ENCODE data around the gene RCSD1.

RCSD1 gene

DNA sequence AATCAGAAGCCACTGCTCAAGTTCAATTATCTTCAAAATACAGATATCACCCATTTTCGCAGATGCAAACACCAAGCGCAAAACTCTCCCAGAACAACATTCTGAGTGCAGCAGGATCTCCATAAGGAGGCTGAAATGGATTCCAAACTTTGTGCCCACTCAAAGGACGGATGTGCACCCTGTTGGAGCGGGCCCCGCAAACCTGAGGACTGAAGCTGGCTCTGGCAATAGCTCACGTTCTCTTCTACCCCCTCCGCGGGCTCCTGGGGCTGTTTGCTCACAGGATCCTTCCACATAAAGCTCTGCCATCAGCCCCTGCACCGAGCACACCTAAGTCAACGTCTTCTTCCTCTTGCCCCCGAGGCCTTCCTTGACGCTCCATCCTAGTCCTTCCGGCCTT lies 11.7 kb upstream of the RCSD1 start:
- DNase-seq (ENCODE audit: low read depth): no peak

DNA sequence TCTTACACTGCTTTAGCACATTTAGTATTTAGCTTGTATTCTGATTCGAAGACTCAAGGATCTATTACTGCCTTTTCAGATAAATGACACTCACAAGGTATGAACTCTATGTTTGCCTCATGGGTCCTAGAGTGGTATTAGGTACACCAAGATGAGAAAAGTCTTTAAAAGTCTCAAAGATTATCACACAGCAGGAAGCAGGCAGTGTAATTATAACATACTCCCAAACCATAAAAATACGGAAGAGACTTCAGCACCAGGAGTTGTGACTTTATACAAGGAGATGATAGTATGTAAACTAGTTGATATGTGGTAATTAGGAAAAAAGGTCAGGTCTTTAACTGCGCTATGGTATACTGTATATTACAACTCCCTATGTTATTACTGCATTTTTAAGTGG lies 11.2 kb upstream of the RCSD1 start:
- DNase-seq (ENCODE audit: low read depth): no peak

DNA sequence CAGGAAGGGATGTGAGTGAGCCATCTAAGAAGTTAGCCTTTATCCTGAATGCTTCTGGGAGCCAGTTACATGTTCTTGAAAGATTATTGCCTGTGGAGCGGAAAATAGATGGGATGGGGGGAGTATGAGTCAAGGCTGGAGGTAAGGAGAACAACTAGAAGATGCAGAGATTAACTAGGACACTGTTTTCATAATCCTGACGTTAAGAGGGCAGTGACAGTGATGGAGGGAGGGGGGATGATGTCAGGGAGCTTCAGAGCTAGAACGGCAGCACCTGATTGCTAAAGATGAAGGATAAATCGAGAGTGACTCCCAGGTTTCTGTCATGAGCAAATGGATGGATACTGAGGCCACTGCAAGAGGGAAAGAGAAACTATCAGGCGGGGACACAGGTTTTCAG lies 10.0 kb upstream of the RCSD1 start:
- DNase-seq (ENCODE audit: low read depth): no peak

DNA sequence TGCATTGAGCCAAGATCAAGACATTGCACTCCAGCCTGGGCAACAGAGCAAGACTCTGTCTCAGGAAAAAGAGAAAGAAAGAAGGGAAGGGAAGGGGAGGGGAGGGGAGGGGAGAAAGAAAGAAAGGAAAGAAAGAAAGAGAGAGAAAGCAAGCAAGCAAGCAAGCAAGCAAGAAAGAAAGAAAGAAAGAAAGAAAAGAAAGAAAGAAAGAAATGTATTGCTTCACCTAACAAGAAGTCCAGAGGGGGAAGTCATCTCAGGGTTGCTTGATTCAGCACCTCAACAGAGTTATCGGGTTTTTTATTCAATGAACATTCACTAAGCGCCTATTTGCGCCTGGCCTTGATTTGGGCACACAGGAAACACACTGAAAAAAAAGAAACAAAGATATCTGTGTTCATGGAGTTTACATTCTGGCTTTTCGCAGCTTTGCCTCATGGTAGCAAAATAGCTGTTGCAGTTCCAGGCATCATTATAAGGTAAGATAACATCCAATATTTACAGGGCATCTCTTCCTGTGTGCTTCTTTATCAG lies 8.2 kb upstream of the RCSD1 start:
- no peak for DNase-seq (ENCODE audit: low read depth)

- DNase-seq (ENCODE audit: low read depth): no peak
Measured at GRCh38 chr1:167623951-167624350, 6.1 kb upstream of the RCSD1 start.

DNA sequence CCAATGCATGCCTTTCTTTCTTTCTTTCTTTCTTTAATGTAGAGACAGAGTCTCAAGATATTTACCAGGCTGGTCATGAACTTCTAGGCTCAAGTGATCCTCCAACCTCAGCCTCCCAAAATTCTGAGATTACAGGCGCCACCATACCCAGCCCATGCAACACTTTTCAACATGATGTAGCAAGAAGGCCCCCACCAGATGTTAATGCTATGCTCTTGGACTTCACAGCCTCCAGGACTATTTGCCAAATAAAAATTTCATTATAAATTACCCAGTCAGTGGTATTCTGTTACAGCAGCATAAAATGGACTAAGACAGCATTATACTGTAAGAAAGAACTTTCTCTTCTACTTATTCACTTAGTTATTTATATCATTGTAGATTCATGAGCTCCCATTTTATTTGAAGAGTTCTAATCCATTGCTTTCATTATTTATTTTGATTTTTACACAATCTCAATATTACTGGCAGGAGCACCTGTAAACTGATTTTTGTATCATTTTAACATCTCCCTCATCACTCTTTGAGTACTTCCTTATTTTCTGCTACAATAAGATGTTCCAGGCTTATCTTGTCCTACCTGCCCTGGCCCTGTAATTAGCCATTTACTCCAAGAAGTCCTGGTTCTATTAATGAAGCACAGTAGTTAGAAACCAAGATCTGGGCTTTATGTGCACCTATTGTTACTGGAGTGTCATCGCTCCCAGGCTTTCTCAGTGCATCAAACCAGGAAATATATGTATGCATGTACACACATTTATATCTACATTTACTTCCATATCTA lies 4.8 kb upstream of the RCSD1 start:
- no peak for DNase-seq (ENCODE audit: low read depth)

DNA sequence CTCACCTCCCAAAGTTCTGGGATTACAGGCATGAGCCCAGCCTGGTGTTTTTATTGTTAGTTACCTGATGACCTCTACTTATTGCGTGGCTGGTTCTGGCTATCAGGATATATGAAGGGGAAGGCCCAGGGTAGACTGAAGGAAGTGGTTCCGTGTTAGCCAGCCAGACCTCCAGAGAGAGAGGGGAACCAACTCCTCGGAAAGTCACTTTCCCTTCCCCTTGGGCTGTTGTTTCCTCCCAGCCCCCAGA lies 2.5 kb upstream of the RCSD1 start:
- DNase-seq (ENCODE audit: low read depth): no peak

DNA sequence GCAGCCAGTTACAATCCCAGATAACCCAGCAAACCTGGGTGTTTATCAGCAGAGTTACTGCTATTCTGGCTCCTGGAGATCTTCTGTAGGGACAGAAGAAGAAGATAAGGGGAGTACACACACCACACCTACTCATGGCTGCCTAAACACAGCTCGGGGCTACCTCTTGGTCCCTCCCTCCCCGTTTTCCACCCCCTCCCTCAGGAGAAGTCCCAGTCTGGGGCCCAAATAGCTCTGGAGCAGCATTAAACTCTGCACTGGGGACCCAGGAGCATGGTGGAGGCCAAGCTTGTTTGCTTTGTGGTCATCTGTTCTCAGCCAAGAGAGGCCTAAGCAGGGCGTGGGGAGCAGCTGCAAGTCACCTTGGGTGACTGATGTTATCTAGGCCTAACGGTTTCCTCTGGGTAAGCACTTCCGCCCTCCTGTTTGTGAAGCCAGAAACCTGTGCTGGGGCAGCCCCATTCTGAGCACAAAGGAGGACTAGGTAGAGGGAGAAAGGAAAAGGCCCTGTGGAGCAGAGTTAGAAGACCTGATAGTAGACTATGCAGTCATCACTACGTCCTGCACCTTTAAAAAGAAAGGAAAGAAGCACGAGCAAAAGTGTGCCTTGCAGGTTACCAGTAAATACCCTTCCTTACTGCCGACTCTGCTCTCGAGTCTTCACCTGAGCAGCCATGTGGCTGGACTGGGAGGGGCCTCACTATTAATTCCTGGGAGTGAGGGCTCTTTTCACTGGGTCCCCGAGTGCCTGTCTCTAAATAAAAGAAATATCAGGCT lies 2.0 kb upstream of the RCSD1 start:
- peak; percentile 71 for DNase-seq (ENCODE audit: low read depth)

DNA sequence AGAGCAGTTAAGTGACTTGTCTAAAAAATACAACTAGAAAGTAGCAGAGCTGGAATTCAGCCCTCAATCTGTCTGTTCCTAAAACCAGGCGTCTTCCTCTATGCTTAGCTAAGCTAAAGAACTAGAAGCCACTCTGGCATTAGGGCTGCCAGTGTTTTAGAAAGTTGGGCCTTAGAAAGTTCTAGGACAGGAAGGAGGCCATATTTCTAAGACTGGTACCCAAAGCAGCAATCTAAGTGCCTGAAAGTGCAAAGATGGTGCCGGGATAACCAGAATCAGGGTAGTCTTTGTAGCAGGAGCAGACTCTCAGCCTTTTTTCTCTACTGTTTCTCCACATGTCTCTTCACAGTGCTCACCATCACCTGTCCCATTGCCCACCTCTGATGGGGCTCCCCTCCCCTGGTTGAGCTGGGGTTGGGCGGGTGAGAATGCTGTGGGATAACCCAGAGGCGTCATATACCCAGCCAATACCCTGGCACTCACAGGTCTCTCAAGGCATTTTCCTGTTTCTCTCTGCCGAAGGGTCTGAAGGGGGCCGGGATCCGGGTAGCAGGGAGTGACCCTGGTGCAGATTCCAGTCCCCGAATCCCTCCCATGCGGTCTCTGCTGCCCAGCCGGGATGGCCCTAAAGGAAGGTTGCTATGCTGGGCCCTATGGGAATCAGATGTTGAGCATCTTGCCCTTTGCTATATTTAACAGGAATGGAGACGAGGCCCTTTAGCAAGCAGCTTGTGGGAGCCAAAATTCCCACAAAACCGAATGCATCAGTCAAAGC lies 1.1 kb upstream of the RCSD1 start:
- DNase-seq (ENCODE audit: low read depth): no peak

GRCh38 chr1:167630568-167631385 lies 745 bp downstream of the RCSD1 start:
- DNase-seq (ENCODE audit: low read depth): no peak

- no peak for DNase-seq (ENCODE audit: low read depth)
Measured at GRCh38 chr1:167631386-167631935, 1.4 kb downstream of the RCSD1 start.

DNA sequence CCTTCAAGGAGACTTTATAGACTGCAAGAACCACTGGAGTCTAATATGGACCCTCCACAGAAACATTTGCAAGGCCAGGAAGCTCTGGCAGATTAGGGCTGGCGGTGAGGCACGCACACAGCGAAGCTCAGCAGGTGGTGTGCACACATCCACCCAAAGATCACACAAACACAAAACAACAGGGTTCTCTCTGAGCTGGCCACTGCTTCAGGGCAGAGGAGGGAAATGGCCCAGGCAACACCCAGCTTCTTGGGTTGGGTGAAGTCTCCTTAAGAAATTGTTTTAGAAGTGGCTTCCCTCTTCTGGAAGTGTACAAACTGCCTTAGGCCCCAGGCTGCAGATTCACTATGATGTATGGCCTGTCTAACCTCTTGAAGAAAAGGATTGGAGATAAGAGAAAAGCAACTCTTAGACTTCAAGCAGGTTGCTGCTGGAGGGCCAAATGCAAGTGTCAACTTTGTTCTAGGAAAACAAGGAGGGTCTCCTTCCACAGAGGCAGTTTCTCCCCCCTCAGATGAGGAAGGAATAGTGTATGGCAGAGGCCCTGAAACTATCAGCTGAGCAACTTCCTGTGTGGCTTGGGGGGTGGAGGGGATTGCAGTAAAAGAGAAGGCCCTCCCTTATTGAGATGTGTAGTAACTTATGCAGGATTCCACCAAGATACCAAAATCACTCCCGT lies 2.0 kb downstream of the RCSD1 start:
- no peak for DNase-seq (ENCODE audit: low read depth)

DNA sequence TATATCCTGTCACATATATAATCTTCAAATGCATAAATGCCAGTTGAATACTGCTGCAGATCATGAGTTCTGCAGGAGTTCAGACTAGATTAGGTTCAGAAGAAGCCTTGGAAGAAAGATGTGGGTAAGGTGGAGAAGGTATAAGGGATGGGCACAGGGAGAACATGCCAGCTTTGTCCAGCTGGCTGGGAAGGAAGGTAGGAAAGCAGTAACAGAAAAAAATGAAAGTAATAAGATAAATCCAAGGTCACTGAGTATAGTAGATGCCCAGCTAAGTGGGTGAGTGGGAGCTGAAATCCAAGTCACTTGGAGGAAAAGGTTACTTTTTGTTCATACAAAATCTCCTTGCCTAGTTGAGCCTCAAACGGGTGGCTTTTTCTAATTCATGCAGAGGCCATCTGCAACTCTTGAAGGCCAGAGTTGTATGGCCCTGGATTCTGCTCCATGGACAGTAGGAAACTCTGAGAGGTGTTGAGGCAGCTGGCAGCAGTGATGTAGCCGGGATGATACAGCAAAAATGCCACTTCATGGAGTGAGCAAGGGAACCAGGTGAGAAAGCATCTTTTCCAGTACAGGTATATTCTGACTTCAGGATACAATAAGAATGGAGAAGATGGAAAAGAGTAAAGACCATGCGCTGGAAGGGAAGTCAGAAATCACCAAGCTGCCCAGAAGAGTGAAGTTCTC lies 3.4 kb downstream of the RCSD1 start:
- no peak for DNase-seq (ENCODE audit: low read depth)

- DNase-seq (ENCODE audit: low read depth): no peak
Measured at GRCh38 chr1:167634435-167634834, 4.4 kb downstream of the RCSD1 start.

- DNase-seq (ENCODE audit: low read depth): no peak
Measured at GRCh38 chr1:167635156-167635648, 5.2 kb downstream of the RCSD1 start.

- DNase-seq (ENCODE audit: low read depth): no peak
Measured at GRCh38 chr1:167635941-167636340, 5.9 kb downstream of the RCSD1 start.

DNA sequence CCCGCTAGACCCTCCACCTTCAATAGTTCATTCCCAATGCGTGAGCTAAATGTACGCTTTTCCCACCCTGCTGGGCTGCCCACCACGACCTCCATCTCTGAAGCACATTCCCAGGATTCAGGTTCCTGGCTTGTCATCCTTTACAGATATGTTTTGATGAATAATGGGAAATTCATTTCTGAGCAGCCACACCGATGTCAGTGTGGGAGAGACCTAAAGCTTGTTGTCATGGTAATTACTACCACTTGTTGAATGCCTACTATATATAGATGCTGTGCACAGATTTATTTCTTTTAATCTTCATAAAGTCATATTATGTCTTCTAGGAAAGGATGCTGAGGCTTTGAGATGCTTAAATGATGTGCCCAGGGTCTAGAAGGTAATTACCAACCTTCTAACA lies 8.0 kb downstream of the RCSD1 start:
- no peak for DNase-seq (ENCODE audit: low read depth)

- no peak for DNase-seq (ENCODE audit: low read depth)
Measured at GRCh38 chr1:167640051-167640450, 10.0 kb downstream of the RCSD1 start.

GRCh38 chr1:167641786-167642500 lies 11.9 kb downstream of the RCSD1 start:
- no peak for DNase-seq (ENCODE audit: low read depth)

GRCh38 chr1:167642501-167642826 lies 12.4 kb downstream of the RCSD1 start:
- no peak for DNase-seq (ENCODE audit: low read depth)

Measured in activated T-cell treated with anti-CD3 and anti-CD28 coated beads for 48 hours (primary cell).